ENCODE data around the gene LYPLA2.

DNA sequence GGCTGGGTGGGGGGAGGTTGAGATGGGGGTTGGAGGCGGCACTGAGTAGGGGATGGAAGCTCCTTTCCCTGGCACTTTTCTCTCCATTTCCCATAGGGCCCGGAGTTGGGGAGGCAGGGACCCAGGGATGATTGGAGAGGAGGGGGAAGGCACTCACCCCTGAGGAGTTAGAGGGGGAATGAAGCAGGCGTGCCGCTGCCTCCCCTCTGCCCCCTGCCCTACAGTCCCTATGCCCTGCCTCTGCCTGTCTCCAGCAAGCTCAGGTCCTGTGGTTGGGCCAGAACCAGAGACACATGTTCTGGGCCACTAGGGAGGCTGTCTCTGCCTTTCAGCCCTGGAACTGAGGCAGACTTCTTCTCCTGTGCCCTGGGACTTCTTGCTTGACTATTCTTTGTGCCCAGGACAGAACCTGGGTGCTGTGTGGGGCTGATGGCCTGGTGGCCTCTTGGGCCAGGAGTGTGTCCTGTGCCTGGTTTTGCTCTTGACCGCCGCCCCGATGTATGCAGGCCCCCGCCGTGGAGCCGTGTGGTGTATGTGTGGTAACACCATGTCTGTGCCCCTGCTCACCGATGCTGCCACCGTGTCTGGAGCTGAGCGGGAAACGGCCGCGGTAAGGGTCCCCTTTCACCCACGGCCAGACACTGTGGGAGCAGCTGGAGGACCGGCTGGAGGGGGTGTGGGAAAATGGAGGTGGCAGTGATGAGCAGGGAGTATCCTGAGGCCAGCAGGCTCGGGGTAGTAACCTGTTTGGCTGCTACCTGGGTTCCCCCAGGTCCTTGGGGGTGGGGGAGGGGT, 1.4 kb downstream of the LYPLA2 start:
- TF ChIP-seq POLR2A (IDR thresholded peaks at IDR 0.05; ENCODE audit: low read depth, low read length): no peak
- no peak for TF ChIP-seq POLR2AphosphoS5 (IDR thresholded peaks at IDR 0.05; ENCODE audit: low read depth, low read length)
- no peak for TF ChIP-seq SPI1 (IDR thresholded peaks at IDR 0.05; ENCODE audit: low read depth, low read length)
- no peak for TF ChIP-seq POU2F2 (IDR thresholded peaks at IDR 0.05; ENCODE audit: low read depth, low read length)
